ENCODE data around the gene RAB3A. TPM values are rescaled to one million over a fixed set of nuclear protein-coding genes. Genes with fewer than 3 reads are reported as not detected.

RAB3A gene
- total RNA-seq, 1 experiment from 2014 or later, result 10.6 TPM

DNA sequence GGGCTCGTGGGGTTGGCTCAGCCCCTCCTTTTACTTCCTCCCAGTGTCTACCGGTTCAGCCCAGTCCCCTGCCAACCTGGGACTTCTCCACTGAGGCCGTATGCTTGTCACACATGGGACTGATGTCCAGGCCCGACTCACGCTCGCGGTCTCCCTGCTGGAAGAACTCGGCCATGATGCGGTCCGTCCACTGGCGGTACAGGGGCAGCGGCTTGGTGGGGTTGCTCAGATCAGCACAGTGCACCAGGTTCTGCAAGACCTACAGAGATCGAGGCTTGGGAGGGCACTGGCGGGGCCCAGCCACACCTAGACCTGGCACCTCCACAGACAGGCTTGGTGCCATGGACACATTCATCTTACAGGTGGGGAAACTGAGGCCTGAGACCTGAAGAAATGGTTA lies 7.8 kb upstream of the RAB3A start:
- CTCF ChIA-PET, result no interaction called here
- POLR2A ChIA-PET, result no interaction called here
- no peaks in the 10 kb centered on the region for H3K9me3 ChIP-seq (ENCODE audit: control insufficient read depth in 1 of 2, insufficient read depth in 1 of 2, low read depth in 1 of 2, low read length in 2 of 2)
- H3K4me1 ChIP-seq (ENCODE audit: control insufficient read depth in 1 of 2, insufficient read depth in 2 of 2, low read length in 2 of 2), result peaks cover 11 to 27% of the 10 kb centered on the region in 2 experiments
- H3K4me3 ChIP-seq (replicated peaks in 1 of 2; ENCODE audit: low read depth in 1 of 2, low read length in 2 of 2), result no peak overlapping the region
- ATAC-seq, result no peak
- no peaks in the 10 kb centered on the region for H3K27me3 ChIP-seq (ENCODE audit: insufficient read depth, low read length)
- DNase-seq (ENCODE audit: low read depth, low spot score), result no peak
- H3K79me2 ChIP-seq (ENCODE audit: insufficient read depth, low read length), result no peaks in the 10 kb centered on the region
- no peak overlapping the region for H3K9ac ChIP-seq (ENCODE audit: low read length)
- H4K20me1 ChIP-seq (ENCODE audit: insufficient read depth), result no peaks in the 10 kb centered on the region
- no peak overlapping the region for H3K27ac ChIP-seq (ENCODE audit: low read depth, low read length)
- BruUV-seq (replicated peaks), result no TSS peak
- no peaks in the 10 kb centered on the region for H3K36me3 ChIP-seq (ENCODE audit: control insufficient read depth in 1 of 2, insufficient read depth in 2 of 2, low read length in 2 of 2)
- intact Hi-C loops (cut with micrococcal nuclease), result no loop called here
- TF ChIP-seq POLR2A (IDR thresholded peaks at IDR 0.05; ENCODE audit: borderline replicate concordance, extremely low read depth, insufficient read depth, insufficient read length) (no peak), CEBPB (IDR thresholded peaks at IDR 0.05; ENCODE audit: low read depth) (no peak), EGR1 (IDR thresholded peaks at IDR 0.05; ENCODE audit: low read depth) (no peak), SRF (IDR thresholded peaks at IDR 0.05; ENCODE audit: low read depth) (no peak), FOSL1 (IDR thresholded peaks at IDR 0.05; ENCODE audit: low read depth) (no peak), SP1 (IDR thresholded peaks at IDR 0.05; ENCODE audit: low read depth) (no peak), RAD21 (IDR thresholded peaks at IDR 0.05; ENCODE audit: low read depth) (no peak), JUND (IDR thresholded peaks at IDR 0.05) (no peak), ZNF274 (IDR thresholded peaks at IDR 0.05; ENCODE audit: low read depth, low read length) (no peak), SIN3A (IDR thresholded peaks at IDR 0.05; ENCODE audit: low read depth) (no peak), POLR2AphosphoS5 (IDR thresholded peaks at IDR 0.05; ENCODE audit: low read depth, low read length) (no peak), TCF7L2 (IDR thresholded peaks at IDR 0.05; ENCODE audit: borderline replicate concordance, extremely low read depth, insufficient read depth, insufficient read length) (no peak)
- TF ChIP-seq, protein P1, sequence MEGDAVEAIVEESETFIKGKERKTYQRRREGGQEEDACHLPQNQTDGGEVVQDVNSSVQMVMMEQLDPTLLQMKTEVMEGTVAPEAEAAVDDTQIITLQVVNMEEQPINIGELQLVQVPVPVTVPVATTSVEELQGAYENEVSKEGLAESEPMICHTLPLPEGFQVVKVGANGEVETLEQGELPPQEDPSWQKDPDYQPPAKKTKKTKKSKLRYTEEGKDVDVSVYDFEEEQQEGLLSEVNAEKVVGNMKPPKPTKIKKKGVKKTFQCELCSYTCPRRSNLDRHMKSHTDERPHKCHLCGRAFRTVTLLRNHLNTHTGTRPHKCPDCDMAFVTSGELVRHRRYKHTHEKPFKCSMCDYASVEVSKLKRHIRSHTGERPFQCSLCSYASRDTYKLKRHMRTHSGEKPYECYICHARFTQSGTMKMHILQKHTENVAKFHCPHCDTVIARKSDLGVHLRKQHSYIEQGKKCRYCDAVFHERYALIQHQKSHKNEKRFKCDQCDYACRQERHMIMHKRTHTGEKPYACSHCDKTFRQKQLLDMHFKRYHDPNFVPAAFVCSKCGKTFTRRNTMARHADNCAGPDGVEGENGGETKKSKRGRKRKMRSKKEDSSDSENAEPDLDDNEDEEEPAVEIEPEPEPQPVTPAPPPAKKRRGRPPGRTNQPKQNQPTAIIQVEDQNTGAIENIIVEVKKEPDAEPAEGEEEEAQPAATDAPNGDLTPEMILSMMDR (IDR thresholded peaks at IDR 0.05 in 2 of 3, conservative IDR thresholded peaks at IDR 0.05 in 1 of 3; ENCODE audit: borderline replicate concordance in 1 of 3, insufficient read depth in 1 of 3, low read depth in 2 of 3, low read length in 2 of 3), result no peak
- TF ChIP-seq, protein P2, sequence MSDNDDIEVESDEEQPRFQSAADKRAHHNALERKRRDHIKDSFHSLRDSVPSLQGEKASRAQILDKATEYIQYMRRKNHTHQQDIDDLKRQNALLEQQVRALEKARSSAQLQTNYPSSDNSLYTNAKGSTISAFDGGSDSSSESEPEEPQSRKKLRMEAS (IDR thresholded peaks at IDR 0.05), result no peak
- TF ChIP-seq, protein P3, sequence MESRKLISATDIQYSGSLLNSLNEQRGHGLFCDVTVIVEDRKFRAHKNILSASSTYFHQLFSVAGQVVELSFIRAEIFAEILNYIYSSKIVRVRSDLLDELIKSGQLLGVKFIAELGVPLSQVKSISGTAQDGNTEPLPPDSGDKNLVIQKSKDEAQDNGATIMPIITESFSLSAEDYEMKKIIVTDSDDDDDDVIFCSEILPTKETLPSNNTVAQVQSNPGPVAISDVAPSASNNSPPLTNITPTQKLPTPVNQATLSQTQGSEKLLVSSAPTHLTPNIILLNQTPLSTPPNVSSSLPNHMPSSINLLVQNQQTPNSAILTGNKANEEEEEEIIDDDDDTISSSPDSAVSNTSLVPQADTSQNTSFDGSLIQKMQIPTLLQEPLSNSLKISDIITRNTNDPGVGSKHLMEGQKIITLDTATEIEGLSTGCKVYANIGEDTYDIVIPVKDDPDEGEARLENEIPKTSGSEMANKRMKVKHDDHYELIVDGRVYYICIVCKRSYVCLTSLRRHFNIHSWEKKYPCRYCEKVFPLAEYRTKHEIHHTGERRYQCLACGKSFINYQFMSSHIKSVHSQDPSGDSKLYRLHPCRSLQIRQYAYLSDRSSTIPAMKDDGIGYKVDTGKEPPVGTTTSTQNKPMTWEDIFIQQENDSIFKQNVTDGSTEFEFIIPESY (IDR thresholded peaks at IDR 0.05; ENCODE audit: extremely low read depth, insufficient replicate concordance, low read length), result no peak
- TF ChIP-seq, protein P4, sequence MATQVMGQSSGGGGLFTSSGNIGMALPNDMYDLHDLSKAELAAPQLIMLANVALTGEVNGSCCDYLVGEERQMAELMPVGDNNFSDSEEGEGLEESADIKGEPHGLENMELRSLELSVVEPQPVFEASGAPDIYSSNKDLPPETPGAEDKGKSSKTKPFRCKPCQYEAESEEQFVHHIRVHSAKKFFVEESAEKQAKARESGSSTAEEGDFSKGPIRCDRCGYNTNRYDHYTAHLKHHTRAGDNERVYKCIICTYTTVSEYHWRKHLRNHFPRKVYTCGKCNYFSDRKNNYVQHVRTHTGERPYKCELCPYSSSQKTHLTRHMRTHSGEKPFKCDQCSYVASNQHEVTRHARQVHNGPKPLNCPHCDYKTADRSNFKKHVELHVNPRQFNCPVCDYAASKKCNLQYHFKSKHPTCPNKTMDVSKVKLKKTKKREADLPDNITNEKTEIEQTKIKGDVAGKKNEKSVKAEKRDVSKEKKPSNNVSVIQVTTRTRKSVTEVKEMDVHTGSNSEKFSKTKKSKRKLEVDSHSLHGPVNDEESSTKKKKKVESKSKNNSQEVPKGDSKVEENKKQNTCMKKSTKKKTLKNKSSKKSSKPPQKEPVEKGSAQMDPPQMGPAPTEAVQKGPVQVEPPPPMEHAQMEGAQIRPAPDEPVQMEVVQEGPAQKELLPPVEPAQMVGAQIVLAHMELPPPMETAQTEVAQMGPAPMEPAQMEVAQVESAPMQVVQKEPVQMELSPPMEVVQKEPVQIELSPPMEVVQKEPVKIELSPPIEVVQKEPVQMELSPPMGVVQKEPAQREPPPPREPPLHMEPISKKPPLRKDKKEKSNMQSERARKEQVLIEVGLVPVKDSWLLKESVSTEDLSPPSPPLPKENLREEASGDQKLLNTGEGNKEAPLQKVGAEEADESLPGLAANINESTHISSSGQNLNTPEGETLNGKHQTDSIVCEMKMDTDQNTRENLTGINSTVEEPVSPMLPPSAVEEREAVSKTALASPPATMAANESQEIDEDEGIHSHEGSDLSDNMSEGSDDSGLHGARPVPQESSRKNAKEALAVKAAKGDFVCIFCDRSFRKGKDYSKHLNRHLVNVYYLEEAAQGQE (IDR thresholded peaks at IDR 0.05; ENCODE audit: low read depth), result no peak
- RAD21 ChIA-PET (ENCODE audit: low non-redundant PET in 1 of 2, low total read pairs in 2 of 2, uncharacterized antibody in 2 of 2, unreplicated experiment in 2 of 2), result no interaction called here
- no peak overlapping the region for H3K4me2 ChIP-seq (ENCODE audit: low read length)
- H3K9me2 ChIP-seq (ENCODE audit: insufficient read depth), result no peaks in the 10 kb centered on the region
- no peak overlapping the region for H2AFZ ChIP-seq (ENCODE audit: low read depth, low read length, poor library complexity, severe bottlenecking)
